Cortex of kidney (tissue), 1 donor: ENCODE results near the gene ARID5A.

Experiments used
- DNase-seq: peaks from one replicate; lab custom pipeline; 2025; lab: John Stamatoyannopoulos, UW

ARID5A gene

GRCh38 chr2:96528006-96528699, 8.4 kb upstream of the ARID5A start:
- DNase-seq = no peak

- DNase-seq = no peak
These were observed 7.7 kb upstream of the ARID5A start for GRCh38 chr2:96528700-96529375.

- no peak for DNase-seq
These were observed 7.0 kb upstream of the ARID5A start for GRCh38 chr2:96529376-96530143.

- no peak for DNase-seq
These were observed 6.5 kb upstream of the ARID5A start for GRCh38 chr2:96530144-96530430.

- DNase-seq = no peak
These were observed 5.8 kb upstream of the ARID5A start for GRCh38 chr2:96530474-96531357.

- DNase-seq = no peak
These were observed 5.2 kb upstream of the ARID5A start for GRCh38 chr2:96531366-96531765.

- no peak for DNase-seq
These were observed 4.6 kb upstream of the ARID5A start for GRCh38 chr2:96531872-96532505.

- no peak for DNase-seq
These were observed 3.8 kb upstream of the ARID5A start for GRCh38 chr2:96532641-96533291.

GRCh38 chr2:96533292-96534073, 3.1 kb upstream of the ARID5A start:
- no peak for DNase-seq

GRCh38 chr2:96534141-96534540, 2.4 kb upstream of the ARID5A start:
- DNase-seq = no peak

- no peak for DNase-seq
These were observed 1.8 kb upstream of the ARID5A start for GRCh38 chr2:96534701-96535181.

GRCh38 chr2:96535331-96535730, 1.2 kb upstream of the ARID5A start:
- DNase-seq = no peak

- DNase-seq = no peak
These were observed 648 bp downstream of the ARID5A start for GRCh38 chr2:96537066-96537733.

- DNase-seq = no peak
These were observed 1.4 kb downstream of the ARID5A start for GRCh38 chr2:96537734-96538486.

- no peak for DNase-seq
These were observed 2.1 kb downstream of the ARID5A start for GRCh38 chr2:96538487-96539214.

- DNase-seq = no peak
These were observed 2.8 kb downstream of the ARID5A start for GRCh38 chr2:96539215-96539920.

GRCh38 chr2:96540136-96540535, 3.6 kb downstream of the ARID5A start:
- DNase-seq = no peak
